GM23338 (cell line): ENCODE results near the gene TRAPPC12. TPM values are rescaled to one million over a fixed set of nuclear protein-coding genes. Genes with fewer than 3 reads are reported as not detected.

ENCODE experiments used
- ATAC-seq: fragments of 200-7000 bp; cut with Tn5 transposase; 3 replicates; pipeline ENCODE4 v1.9.1; 2020
- DNase-seq: peaks from one replicate; pipeline ENCODE4 v3.0.0-alpha.2; 2015; ENCODE audit warnings: low spot score
- H2AFZ ChIP-seq: fragments of 200-600 bp; sonication (generic); 2 replicates; pipeline ENCODE4 v1.8.0; 2016; ENCODE audit warnings: antibody characterized with exemption, mild to moderate bottlenecking, moderate library complexity
- H3F3A ChIP-seq: fragments of 200-600 bp; sonication (generic); replicated peaks from 2 replicates; pipeline ENCODE4 v1.8.0; 2017; ENCODE audit warnings: antibody characterized with exemption, mixed run types, low read depth
- H3K27ac ChIP-seq: fragments of 200-600 bp; sonication (generic); 2 replicates; pipeline ENCODE4 v1.6.1; 2016; ENCODE audit warnings: low read depth
- H3K27me3 ChIP-seq: fragments of 200-600 bp; sonication (generic); 2 replicates; pipeline ENCODE4 v1.8.0; 2016; ENCODE audit warnings: mild to moderate bottlenecking, mixed run types, moderate library complexity; ENCODE audit not compliant: insufficient read depth
- H3K36me3 ChIP-seq: fragments of 200-600 bp; sonication (generic); 2 replicates; pipeline ENCODE4 v1.8.0; 2016; ENCODE audit warnings: mild to moderate bottlenecking; ENCODE audit not compliant: insufficient read depth
- H3K4me1 ChIP-seq: fragments of 200-600 bp; sonication (generic); 2 replicates; pipeline ENCODE4 v1.8.0; 2016; ENCODE audit warnings: mild to moderate bottlenecking, moderate library complexity; ENCODE audit not compliant: insufficient read depth
- H3K4me2 ChIP-seq: fragments of 200-600 bp; sonication (generic); 2 replicates; pipeline ENCODE4 v1.7.1; 2017; ENCODE audit warnings: mixed run types
- H3K4me3 ChIP-seq: fragments of 200-600 bp; sonication (generic); 2 replicates; pipeline ENCODE4 v1.6.1; 2016; ENCODE audit warnings: mixed run types
- H3K79me2 ChIP-seq: fragments of 200-600 bp; sonication (generic); replicated peaks from 2 replicates; pipeline ENCODE4 v1.8.0; 2017; ENCODE audit warnings: mild to moderate bottlenecking; ENCODE audit not compliant: insufficient read depth
- H3K9me2 ChIP-seq: fragments of 200-600 bp; sonication (generic); 2 replicates; pipeline ENCODE4 v1.8.0; 2017; ENCODE audit not compliant: insufficient read depth
- H4K20me1 ChIP-seq: fragments of 200-600 bp; sonication (generic); replicated peaks from 2 replicates; pipeline ENCODE4 v1.8.0; 2017; ENCODE audit warnings: mild to moderate bottlenecking; ENCODE audit not compliant: insufficient read depth
- H3K27ac Mint-ChIP-seq: 2 replicates; pipeline ENCODE4 v1.8.0; 2020; ENCODE audit warnings: inconsistent platforms, mild to moderate bottlenecking, moderate library complexity, mixed read lengths
- H3K27me3 Mint-ChIP-seq: 3 replicates; pipeline ENCODE4 v1.8.0; 2022; ENCODE audit warnings: low read depth, mild to moderate bottlenecking, moderate library complexity, mixed read lengths, inconsistent platforms; ENCODE audit not compliant: insufficient read depth, poor library complexity
- H3K36me3 Mint-ChIP-seq: 3 replicates; pipeline ENCODE4 v1.8.0; 2021; ENCODE audit warnings: low read depth, mild to moderate bottlenecking, inconsistent platforms, moderate library complexity, mixed read lengths
- H3K4me1 Mint-ChIP-seq: 3 replicates; pipeline ENCODE4 v1.8.0; 2020; ENCODE audit warnings: mild to moderate bottlenecking, inconsistent platforms, mixed read lengths
- H3K4me3 Mint-ChIP-seq: 3 replicates; pipeline ENCODE4 v1.8.0; 2021; ENCODE audit warnings: moderate library complexity, mild to moderate bottlenecking, inconsistent platforms, mixed read lengths
- H3K9me3 Mint-ChIP-seq: 3 replicates; pipeline ENCODE4 v1.8.0; 2020; ENCODE audit warnings: moderate library complexity, mild to moderate bottlenecking, inconsistent platforms, mixed read lengths
- EZH2phosphoT487 ChIP-seq: fragments of 200-600 bp; sonication (generic); IDR thresholded peaks from one replicate; pipeline ENCODE4 v1.8.1; 2018; ENCODE audit warnings: antibody characterized with exemption; ENCODE audit not compliant: unreplicated experiment
- JUNB ChIP-seq: IDR thresholded peaks from one replicate; pipeline ENCODE4 v1.6.1; 2016; ENCODE audit warnings: antibody characterized with exemption; ENCODE audit not compliant: unreplicated experiment
- NANOG ChIP-seq: IDR thresholded peaks from 2 replicates; pipeline ENCODE4 v1.6.1; 2016; ENCODE audit warnings: antibody characterized with exemption, borderline replicate concordance
- POLR2AphosphoS5 ChIP-seq: IDR thresholded peaks from 2 replicates; pipeline ENCODE4 v1.6.1; 2016; ENCODE audit warnings: antibody characterized with exemption, low read depth
- REST ChIP-seq: IDR thresholded peaks from one replicate; pipeline ENCODE4 v1.6.1; 2018; ENCODE audit warnings: antibody characterized with exemption; ENCODE audit not compliant: unreplicated experiment
- STAT1 ChIP-seq: IDR thresholded peaks from one replicate; pipeline ENCODE4 v1.6.1; 2016; ENCODE audit warnings: antibody characterized with exemption; ENCODE audit not compliant: unreplicated experiment
- ZNF114 ChIP-seq: fragments of 250-450 bp; sonication (Bioruptor Pico); IDR thresholded peaks from 2 replicates; pipeline ENCODE4 v1.5.0; 2020; ENCODE audit warnings: mild to moderate bottlenecking, moderate library complexity
- ZNF331 ChIP-seq: fragments of 250-450 bp; sonication (Bioruptor Pico); IDR thresholded peaks from 2 replicates; pipeline ENCODE4 v1.5.0; 2020; ENCODE audit warnings: low read depth, mild to moderate bottlenecking, moderate library complexity
- polyA plus RNA-seq: library from polyadenylated mRNA; unstranded; fragments of >200 nt; fragmentation: Nextera tagmentation; extraction: Ambion mirVana; gene quantifications from 2 replicates; pipeline ENCODE4 v1.2.1, GENCODE V29; 2016
- total RNA-seq: library from RNA; depleted of rRNA; stranded (reverse); fragments of >200 nt; shearing (Covaris generic); gene quantifications from 2 replicates; pipeline ENCODE4 v1.2.3, GENCODE V29; 2014
- TF ChIP-seq, protein P1 (sequence below), 2 experiments: fragments of 200-600 bp in 1 of 2; sonication (generic) in 1 of 2; conservative IDR thresholded peaks; 2 replicates each; pipeline versions ENCODE4 v1.5.1 to v1.6.1; 2016 to 2017; ENCODE audit warnings: antibody characterized with exemption in 2 of 2, low read depth in 2 of 2, mild to moderate bottlenecking in 2 of 2, moderate library complexity in 1 of 2
- TF ChIP-seq, protein P2 (sequence below): fragments of 250-450 bp; sonication (Bioruptor Pico); IDR thresholded peaks from 2 replicates; pipeline ENCODE4 v1.5.0; 2020; ENCODE audit warnings: mild to moderate bottlenecking, moderate library complexity

The TRAPPC12 gene
- total and polyA plus RNA-seq, 2 experiments from 2014 or later, result 48.9 to 57.7 TPM

- Mint-ChIP-seq H3K36me3 (peaks cover 30% of the 10 kb centered on the region), H3K9me3 (no peaks in the 10 kb centered on the region), H3K4me3 (no peak overlapping the region), H3K4me1 (peaks cover 30% of the 10 kb centered on the region), H3K27me3 (peaks cover 8% of the 10 kb centered on the region), H3K27ac (no peak overlapping the region)
- Histone ChIP-seq H2AFZ (no peak overlapping the region), H3K4me1 (no peaks in the 10 kb centered on the region), H3K79me2 (no peaks in the 10 kb centered on the region), H3K4me2 (no peak overlapping the region), H3K4me3 (no peak overlapping the region), H3F3A (no peaks in the 10 kb centered on the region), H3K27me3 (no peaks in the 10 kb centered on the region), H4K20me1 (no peaks in the 10 kb centered on the region), H3K36me3 (no peaks in the 10 kb centered on the region), H3K27ac (no peak overlapping the region), H3K9me2 (no peaks in the 10 kb centered on the region)
- ATAC-seq (no peak), DNase-seq (no peak)
- no peak for TF ChIP-seq ZNF331 (CRISPR knock-in tag)
- no peak for TF ChIP-seq ZNF114 (CRISPR knock-in tag)
- TF ChIP-seq JUNB, result no peak
- no peak for TF ChIP-seq NANOG
- TF ChIP-seq, protein P1, sequence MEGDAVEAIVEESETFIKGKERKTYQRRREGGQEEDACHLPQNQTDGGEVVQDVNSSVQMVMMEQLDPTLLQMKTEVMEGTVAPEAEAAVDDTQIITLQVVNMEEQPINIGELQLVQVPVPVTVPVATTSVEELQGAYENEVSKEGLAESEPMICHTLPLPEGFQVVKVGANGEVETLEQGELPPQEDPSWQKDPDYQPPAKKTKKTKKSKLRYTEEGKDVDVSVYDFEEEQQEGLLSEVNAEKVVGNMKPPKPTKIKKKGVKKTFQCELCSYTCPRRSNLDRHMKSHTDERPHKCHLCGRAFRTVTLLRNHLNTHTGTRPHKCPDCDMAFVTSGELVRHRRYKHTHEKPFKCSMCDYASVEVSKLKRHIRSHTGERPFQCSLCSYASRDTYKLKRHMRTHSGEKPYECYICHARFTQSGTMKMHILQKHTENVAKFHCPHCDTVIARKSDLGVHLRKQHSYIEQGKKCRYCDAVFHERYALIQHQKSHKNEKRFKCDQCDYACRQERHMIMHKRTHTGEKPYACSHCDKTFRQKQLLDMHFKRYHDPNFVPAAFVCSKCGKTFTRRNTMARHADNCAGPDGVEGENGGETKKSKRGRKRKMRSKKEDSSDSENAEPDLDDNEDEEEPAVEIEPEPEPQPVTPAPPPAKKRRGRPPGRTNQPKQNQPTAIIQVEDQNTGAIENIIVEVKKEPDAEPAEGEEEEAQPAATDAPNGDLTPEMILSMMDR (conservative IDR thresholded peaks at IDR 0.05; ENCODE audit: low read depth in 2 of 2), result no peak
- TF ChIP-seq STAT1, result no peak
- TF ChIP-seq, protein P2, sequence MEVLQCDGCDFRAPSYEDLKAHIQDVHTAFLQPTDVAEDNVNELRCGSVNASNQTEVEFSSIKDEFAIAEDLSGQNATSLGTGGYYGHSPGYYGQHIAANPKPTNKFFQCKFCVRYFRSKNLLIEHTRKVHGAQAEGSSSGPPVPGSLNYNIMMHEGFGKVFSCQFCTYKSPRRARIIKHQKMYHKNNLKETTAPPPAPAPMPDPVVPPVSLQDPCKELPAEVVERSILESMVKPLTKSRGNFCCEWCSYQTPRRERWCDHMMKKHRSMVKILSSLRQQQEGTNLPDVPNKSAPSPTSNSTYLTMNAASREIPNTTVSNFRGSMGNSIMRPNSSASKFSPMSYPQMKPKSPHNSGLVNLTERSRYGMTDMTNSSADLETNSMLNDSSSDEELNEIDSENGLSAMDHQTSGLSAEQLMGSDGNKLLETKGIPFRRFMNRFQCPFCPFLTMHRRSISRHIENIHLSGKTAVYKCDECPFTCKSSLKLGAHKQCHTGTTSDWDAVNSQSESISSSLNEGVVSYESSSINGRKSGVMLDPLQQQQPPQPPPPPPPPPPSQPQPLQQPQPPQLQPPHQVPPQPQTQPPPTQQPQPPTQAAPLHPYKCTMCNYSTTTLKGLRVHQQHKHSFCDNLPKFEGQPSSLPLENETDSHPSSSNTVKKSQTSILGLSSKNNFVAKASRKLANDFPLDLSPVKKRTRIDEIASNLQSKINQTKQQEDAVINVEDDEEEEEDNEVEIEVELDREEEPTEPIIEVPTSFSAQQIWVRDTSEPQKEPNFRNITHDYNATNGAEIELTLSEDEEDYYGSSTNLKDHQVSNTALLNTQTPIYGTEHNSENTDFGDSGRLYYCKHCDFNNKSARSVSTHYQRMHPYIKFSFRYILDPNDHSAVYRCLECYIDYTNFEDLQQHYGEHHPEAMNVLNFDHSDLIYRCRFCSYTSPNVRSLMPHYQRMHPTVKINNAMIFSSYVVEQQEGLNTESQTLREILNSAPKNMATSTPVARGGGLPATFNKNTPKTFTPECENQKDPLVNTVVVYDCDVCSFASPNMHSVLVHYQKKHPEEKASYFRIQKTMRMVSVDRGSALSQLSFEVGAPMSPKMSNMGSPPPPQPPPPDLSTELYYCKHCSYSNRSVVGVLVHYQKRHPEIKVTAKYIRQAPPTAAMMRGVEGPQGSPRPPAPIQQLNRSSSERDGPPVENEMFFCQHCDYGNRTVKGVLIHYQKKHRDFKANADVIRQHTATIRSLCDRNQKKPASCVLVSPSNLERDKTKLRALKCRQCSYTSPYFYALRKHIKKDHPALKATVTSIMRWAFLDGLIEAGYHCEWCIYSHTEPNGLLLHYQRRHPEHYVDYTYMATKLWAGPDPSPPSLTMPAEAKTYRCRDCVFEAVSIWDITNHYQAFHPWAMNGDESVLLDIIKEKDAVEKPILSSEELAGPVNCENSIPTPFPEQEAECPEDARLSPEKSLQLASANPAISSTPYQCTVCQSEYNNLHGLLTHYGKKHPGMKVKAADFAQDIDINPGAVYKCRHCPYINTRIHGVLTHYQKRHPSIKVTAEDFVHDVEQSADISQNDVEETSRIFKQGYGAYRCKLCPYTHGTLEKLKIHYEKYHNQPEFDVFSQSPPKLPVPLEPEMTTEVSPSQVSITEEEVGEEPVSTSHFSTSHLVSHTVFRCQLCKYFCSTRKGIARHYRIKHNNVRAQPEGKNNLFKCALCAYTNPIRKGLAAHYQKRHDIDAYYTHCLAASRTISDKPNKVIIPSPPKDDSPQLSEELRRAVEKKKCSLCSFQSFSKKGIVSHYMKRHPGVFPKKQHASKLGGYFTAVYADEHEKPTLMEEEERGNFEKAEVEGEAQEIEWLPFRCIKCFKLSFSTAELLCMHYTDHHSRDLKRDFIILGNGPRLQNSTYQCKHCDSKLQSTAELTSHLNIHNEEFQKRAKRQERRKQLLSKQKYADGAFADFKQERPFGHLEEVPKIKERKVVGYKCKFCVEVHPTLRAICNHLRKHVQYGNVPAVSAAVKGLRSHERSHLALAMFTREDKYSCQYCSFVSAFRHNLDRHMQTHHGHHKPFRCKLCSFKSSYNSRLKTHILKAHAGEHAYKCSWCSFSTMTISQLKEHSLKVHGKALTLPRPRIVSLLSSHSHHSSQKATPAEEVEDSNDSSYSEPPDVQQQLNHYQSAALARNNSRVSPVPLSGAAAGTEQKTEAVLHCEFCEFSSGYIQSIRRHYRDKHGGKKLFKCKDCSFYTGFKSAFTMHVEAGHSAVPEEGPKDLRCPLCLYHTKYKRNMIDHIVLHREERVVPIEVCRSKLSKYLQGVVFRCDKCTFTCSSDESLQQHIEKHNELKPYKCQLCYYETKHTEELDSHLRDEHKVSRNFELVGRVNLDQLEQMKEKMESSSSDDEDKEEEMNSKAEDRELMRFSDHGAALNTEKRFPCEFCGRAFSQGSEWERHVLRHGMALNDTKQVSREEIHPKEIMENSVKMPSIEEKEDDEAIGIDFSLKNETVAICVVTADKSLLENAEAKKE (CRISPR knock-in tag), result no peak
- no peak for TF ChIP-seq POLR2AphosphoS5
- no peak for TF ChIP-seq REST
- no peak for TF ChIP-seq EZH2phosphoT487
These were observed 86.5 kb downstream of the TRAPPC12 start for GRCh38 chr2:3465844-3466481.
